T-helper 17 cell (primary cell): ENCODE results near the gene FSHR. TPM values are rescaled to one million over a fixed set of nuclear protein-coding genes. Genes with fewer than 3 reads are reported as not detected.

Experiments used
- ATAC-seq: fragments of 150-1000 bp; cut with Tn5 transposase; 2 replicates; pipeline ENCODE4 v1.10.0; 2021; ENCODE audit warnings: mild to moderate bottlenecking, moderate library complexity
- DNase-seq, 3 donors: peaks; one replicate each; pipeline versions ENCODE4 v3.0.0 to v3.0.0-alpha.2; 2020 to 2021
- H3K9me3 ChIP-seq: one replicate; pipeline ENCODE4 v1.7.0; 2013; ENCODE audit warnings: low read length, mild to moderate bottlenecking; ENCODE audit not compliant: control insufficient read depth, poor library complexity, severe bottlenecking
- H3K27ac Mint-ChIP-seq: one replicate; pipeline ENCODE4 v1.8.0; 2022; ENCODE audit warnings: mild to moderate bottlenecking, moderate library complexity, mixed read lengths
- H3K27me3 Mint-ChIP-seq: one replicate; pipeline ENCODE4 v1.8.0; 2022; ENCODE audit warnings: mixed read lengths
- H3K36me3 Mint-ChIP-seq: one replicate; pipeline ENCODE4 v1.8.0; 2022; ENCODE audit warnings: low read depth, mixed read lengths
- H3K4me1 Mint-ChIP-seq: one replicate; pipeline ENCODE4 v1.8.0; 2022; ENCODE audit warnings: mild to moderate bottlenecking, mixed read lengths
- H3K4me3 Mint-ChIP-seq: one replicate; pipeline ENCODE4 v1.8.0; 2022; ENCODE audit warnings: mild to moderate bottlenecking, moderate library complexity, mixed read lengths
- total RNA-seq, 4 donors: library from RNA in 2 of 4; stranded (reverse) in 2 of 4; gene quantifications; one replicate each; pipeline ENCODE4 v1.2.3 and lab custom pipeline; 2022 to 2026

FSHR gene
- total RNA-seq, 2 donors from 2014 or later = not detected

DNA sequence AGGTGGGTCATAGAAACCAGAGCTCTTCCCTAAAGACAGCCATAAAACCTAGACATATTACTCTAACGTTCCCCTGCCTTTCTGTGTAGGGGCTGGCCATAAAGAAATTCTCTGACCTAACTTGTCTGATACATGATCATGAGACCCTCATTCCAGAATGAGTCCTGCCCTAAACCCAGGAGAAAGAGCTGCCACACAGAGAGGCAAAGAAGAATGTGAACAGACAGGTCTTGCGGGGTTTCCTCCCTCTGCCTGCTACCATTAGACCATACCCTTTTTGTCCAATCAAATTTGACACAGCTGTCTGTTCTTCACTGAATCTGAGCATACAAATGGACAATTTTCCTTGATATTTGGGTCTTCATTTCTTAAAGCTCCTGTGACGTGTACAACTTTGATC lies 200.0 kb downstream of the FSHR start:
- H3K27me3 Mint-ChIP-seq = peaks cover 29% of the 10 kb centered on the region
- no peak overlapping the region for H3K27ac Mint-ChIP-seq
- no peaks in the 10 kb centered on the region for H3K9me3 ChIP-seq
- no peak overlapping the region for H3K4me3 Mint-ChIP-seq
- no peak for DNase-seq
- H3K4me1 Mint-ChIP-seq = no peaks in the 10 kb centered on the region
- H3K36me3 Mint-ChIP-seq = no peaks in the 10 kb centered on the region
- no peak for ATAC-seq

DNA sequence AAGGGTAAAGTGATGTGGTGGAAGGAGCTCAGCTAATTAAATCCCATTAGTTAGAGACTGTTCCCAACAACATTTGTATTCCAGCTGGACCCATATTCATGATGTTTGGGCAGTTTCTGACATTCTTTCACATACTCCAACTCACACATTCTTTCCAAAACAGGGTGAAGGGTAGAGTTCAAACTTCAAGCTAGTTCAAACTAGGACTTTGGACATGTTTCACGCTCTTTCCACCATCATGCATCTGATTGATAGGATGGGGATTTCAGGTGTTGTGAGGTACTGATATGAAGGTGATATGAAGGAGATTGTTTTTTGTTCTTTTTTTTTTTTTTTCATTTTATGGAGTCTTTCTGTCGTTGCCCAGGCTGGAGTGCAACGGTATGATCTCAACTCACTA lies 201.7 kb downstream of the FSHR start:
- no peak overlapping the region for H3K27ac Mint-ChIP-seq
- no peaks in the 10 kb centered on the region for H3K4me1 Mint-ChIP-seq
- DNase-seq = no peak
- H3K36me3 Mint-ChIP-seq = no peaks in the 10 kb centered on the region
- no peaks in the 10 kb centered on the region for H3K9me3 ChIP-seq
- H3K27me3 Mint-ChIP-seq = peaks cover 34% of the 10 kb centered on the region
- no peak for ATAC-seq
- no peak overlapping the region for H3K4me3 Mint-ChIP-seq

DNA sequence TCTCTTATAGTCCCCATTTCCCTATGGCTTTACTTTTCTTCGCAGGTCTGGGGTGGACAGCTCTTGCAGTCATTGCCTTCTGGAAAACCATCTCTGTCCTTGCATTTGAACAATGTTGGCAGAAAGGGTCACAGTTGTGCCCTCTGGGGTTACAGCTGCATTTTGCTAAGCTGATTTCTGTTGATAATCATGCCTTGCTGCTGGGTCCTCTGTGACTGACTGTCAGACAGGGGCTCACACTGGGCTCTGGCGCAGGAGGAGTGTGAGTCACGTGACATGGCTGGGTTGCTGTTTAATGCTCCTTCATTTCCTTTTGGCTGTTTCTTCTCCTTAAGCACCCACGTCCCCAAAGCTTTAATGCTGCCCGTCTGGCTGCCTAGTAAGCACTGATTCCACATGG lies 202.2 kb downstream of the FSHR start:
- H3K9me3 ChIP-seq = no peaks in the 10 kb centered on the region
- ATAC-seq (no peak), DNase-seq (no peak)
- Mint-ChIP-seq H3K27me3 (peaks cover 36% of the 10 kb centered on the region), H3K4me3 (no peak overlapping the region), H3K36me3 (no peaks in the 10 kb centered on the region), H3K27ac (no peak overlapping the region), H3K4me1 (no peaks in the 10 kb centered on the region)

- H3K9me3 ChIP-seq = no peaks in the 10 kb centered on the region
- H3K4me1 Mint-ChIP-seq = peaks cover 2% of the 10 kb centered on the region
- H3K36me3 Mint-ChIP-seq = no peaks in the 10 kb centered on the region
- H3K27ac Mint-ChIP-seq = no peak overlapping the region
- DNase-seq (no peak), ATAC-seq (no peak)
- H3K4me3 Mint-ChIP-seq = no peak overlapping the region
- H3K27me3 Mint-ChIP-seq = peaks cover 25% of the 10 kb centered on the region
These were observed 205.8 kb downstream of the FSHR start for GRCh38 chr2:48948400-48949125.

DNA sequence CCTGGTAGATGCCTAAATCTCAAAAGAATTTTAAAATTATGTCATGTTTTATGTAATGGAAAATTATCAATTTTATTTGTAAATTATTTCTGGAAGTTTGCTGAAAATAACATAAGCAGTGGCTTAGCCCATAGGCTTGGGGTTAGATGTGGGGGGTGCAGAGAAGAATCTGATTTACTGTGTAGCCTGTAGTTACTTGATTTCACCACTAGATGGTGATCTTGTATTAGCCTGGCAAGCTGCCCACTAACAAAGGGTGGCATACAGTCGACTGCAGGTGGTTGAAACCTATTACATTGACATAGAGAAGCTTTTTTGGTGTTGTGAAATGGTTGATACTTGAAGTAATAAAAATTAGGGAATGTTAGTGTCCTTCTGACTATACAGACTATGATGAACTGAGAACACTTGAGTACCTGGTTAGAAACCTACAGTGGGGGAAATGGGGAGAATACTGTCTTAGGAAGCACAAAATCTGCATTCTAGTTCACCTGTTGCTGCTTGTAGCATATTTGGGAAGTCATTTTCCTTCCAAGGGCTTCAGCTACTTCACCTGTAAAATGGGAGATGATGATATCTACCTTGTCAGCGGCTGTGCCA lies 207.8 kb downstream of the FSHR start:
- H3K4me1 Mint-ChIP-seq = peaks cover 4% of the 10 kb centered on the region
- no peaks in the 10 kb centered on the region for H3K36me3 Mint-ChIP-seq
- peak; percentile 93 for ATAC-seq
- DNase-seq = peak in 1 of 3 donors; percentile 5
- peaks cover 29% of the 10 kb centered on the region for H3K27me3 Mint-ChIP-seq
- H3K4me3 Mint-ChIP-seq = peak overlapping the region; percentile 41
- no peaks in the 10 kb centered on the region for H3K9me3 ChIP-seq
- no peak overlapping the region for H3K27ac Mint-ChIP-seq

DNA sequence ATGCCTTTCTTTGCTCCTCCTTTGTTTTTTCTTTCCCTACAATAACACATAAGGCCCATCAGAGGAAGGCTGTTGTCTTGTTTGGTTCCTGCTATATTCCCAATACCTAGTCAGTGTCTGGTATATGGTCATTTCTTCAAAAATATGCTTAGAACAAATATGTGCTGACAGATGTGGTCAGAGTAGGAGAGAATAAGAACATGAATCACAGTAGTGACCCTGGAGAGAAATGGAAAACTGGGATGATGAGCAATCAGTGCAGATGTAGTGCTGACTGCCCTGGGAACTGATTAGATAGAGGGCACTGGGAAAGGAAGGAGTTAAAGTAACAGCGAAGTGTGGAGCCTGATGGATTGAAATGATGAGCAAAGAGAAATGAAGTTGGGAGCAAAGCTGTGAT lies 209.4 kb downstream of the FSHR start:
- H3K4me1 Mint-ChIP-seq = peaks cover 6% of the 10 kb centered on the region
- H3K4me3 Mint-ChIP-seq = no peak overlapping the region

GRCh38 chr2:48943436-48943835 lies 210.9 kb downstream of the FSHR start:
- no peak for ATAC-seq

More for the DNA sequence above, 209.4 kb downstream of the FSHR start:
- no peaks in the 10 kb centered on the region for H3K9me3 ChIP-seq
- ATAC-seq (no peak), DNase-seq (no peak)
- Mint-ChIP-seq H3K36me3 (no peaks in the 10 kb centered on the region), H3K27ac (no peak overlapping the region), H3K27me3 (peaks cover 37% of the 10 kb centered on the region)

GRCh38 chr2:48941908-48942307 lies 212.4 kb downstream of the FSHR start:
- Mint-ChIP-seq H3K27ac (no peak overlapping the region), H3K36me3 (peaks cover 2% of the 10 kb centered on the region), H3K4me3 (no peak overlapping the region), H3K4me1 (peaks cover 6% of the 10 kb centered on the region), H3K27me3 (peaks cover 34% of the 10 kb centered on the region)
- no peaks in the 10 kb centered on the region for H3K9me3 ChIP-seq
- DNase-seq (no peak), ATAC-seq (no peak)

More at GRCh38 chr2:48943436-48943835, 210.9 kb downstream of the FSHR start:
- Mint-ChIP-seq H3K4me3 (no peak overlapping the region), H3K36me3 (peaks cover 1% of the 10 kb centered on the region), H3K27me3 (peaks cover 31% of the 10 kb centered on the region), H3K4me1 (peaks cover 6% of the 10 kb centered on the region), H3K27ac (no peak overlapping the region)
- no peak for DNase-seq
- no peaks in the 10 kb centered on the region for H3K9me3 ChIP-seq

GRCh38 chr2:48941456-48941855 lies 212.9 kb downstream of the FSHR start:
- H3K27ac Mint-ChIP-seq = no peak overlapping the region

DNA sequence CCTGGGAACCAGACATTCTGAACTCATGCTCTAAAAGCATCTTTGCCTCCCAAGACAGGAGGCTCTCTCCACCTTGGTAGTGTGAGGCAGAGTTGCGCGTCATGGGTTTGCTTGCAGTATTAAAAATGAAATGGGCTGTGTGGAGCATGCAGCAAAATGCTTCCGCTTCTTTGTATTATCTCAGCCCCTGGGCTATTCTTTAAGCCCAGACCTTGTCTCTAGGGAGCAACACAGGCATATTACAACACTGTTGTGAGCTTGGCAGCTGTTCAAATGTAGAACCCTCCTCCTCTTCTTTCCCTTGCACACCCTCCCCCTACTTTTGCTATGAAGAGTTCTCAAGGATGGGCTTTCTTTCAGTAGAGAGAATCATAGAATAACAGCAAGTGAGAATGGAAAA lies 213.7 kb downstream of the FSHR start:
- H3K4me3 Mint-ChIP-seq = no peak overlapping the region
- H3K36me3 Mint-ChIP-seq = peaks cover 2% of the 10 kb centered on the region
- peaks cover 29% of the 10 kb centered on the region for H3K27me3 Mint-ChIP-seq
- DNase-seq (no peak), ATAC-seq (no peak)
- H3K9me3 ChIP-seq = no peaks in the 10 kb centered on the region
- peaks cover 4% of the 10 kb centered on the region for H3K4me1 Mint-ChIP-seq
- H3K27ac Mint-ChIP-seq = no peak overlapping the region

More at GRCh38 chr2:48941456-48941855, 212.9 kb downstream of the FSHR start:
- no peaks in the 10 kb centered on the region for H3K9me3 ChIP-seq
- H3K36me3 Mint-ChIP-seq = peaks cover 2% of the 10 kb centered on the region
- H3K27me3 Mint-ChIP-seq = peaks cover 30% of the 10 kb centered on the region
- DNase-seq (no peak), ATAC-seq (no peak)
- peaks cover 4% of the 10 kb centered on the region for H3K4me1 Mint-ChIP-seq
- no peak overlapping the region for H3K4me3 Mint-ChIP-seq

DNA sequence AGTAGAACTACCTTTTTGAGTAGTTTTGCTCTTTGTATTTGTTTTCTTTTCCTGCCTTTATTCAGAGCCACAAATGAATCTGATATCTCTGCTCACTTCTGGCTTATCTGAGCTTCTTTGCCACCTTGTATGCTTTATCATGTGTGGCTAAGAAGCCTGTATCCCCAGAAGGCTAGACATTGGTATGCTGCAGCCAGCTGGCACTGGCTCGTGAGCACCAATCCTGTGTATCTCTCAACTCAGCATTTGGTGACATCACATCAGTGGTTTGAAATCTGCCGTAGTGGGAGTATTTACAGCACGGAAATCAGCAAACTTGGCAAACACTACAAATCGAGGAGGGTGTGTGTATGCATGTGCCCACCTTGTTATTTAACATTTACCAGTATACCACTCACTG lies 215.1 kb downstream of the FSHR start:
- no peak overlapping the region for H3K27ac Mint-ChIP-seq
- peaks cover 2% of the 10 kb centered on the region for H3K36me3 Mint-ChIP-seq
- ATAC-seq = no peak
- H3K9me3 ChIP-seq = no peaks in the 10 kb centered on the region
- H3K4me1 Mint-ChIP-seq = peaks cover 4% of the 10 kb centered on the region
- no peak for DNase-seq
- H3K27me3 Mint-ChIP-seq = peaks cover 29% of the 10 kb centered on the region
- H3K4me3 Mint-ChIP-seq = no peak overlapping the region

- Mint-ChIP-seq H3K36me3 (peaks cover 2% of the 10 kb centered on the region), H3K27ac (no peak overlapping the region), H3K4me3 (no peak overlapping the region), H3K27me3 (peaks cover 29% of the 10 kb centered on the region), H3K4me1 (peaks cover 4% of the 10 kb centered on the region)
- no peak for ATAC-seq
- no peaks in the 10 kb centered on the region for H3K9me3 ChIP-seq
- no peak for DNase-seq
These were observed 216.1 kb downstream of the FSHR start for GRCh38 chr2:48938231-48938630.

DNA sequence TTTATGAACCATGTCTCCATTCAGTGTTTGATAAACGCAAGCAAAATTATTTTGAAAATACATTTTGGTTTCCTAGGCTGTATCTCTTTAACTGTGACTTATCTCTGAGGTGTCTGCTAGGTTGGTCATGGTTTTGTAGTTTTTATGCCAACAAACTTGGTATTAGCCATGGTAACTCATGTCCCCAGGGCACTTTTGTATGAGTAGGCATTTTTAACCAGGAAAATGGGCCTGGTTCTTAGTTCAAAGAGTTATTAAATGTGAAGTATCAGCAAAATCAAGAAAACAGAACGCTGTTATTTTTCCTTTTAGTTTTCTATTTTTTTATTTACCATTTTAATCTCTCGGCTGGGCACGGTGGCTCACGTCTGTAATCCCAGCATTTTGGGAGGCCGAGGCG lies 219.5 kb downstream of the FSHR start:
- Mint-ChIP-seq H3K36me3 (peaks cover 2% of the 10 kb centered on the region), H3K4me1 (no peaks in the 10 kb centered on the region), H3K4me3 (no peak overlapping the region), H3K27me3 (peaks cover 14% of the 10 kb centered on the region), H3K27ac (no peak overlapping the region)
- DNase-seq = no peak
- no peaks in the 10 kb centered on the region for H3K9me3 ChIP-seq
- no peak for ATAC-seq
